ENCODE results near the gene KCNG1.

DNA sequence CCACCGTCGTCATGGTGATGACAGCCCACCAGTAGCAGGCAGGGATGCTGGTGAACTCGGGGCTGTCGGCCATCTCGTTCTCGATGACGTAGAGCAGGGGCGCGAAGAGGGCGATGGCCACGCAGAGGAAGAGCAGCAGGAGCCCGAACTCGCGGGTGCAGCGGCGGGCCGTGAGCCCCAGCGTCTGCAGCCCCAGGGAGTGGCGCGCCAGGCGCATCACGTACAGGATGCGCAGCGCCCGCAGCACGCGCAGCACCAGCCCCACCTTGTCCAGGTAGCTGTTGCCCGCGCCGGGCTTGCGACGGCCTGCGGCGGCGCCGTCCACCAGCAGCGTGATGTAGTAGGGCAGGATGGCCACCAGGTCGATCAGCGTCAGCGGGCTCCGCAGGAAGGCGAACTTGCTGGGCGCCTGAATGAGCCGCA is 18.6 kb downstream of the KCNG1 start:
- TF ChIP-seq EP300 (IDR thresholded peaks at IDR 0.05) (no peak), POLR2A (IDR thresholded peaks at IDR 0.05) (no peak)
- TF ChIP-seq, protein P1, sequence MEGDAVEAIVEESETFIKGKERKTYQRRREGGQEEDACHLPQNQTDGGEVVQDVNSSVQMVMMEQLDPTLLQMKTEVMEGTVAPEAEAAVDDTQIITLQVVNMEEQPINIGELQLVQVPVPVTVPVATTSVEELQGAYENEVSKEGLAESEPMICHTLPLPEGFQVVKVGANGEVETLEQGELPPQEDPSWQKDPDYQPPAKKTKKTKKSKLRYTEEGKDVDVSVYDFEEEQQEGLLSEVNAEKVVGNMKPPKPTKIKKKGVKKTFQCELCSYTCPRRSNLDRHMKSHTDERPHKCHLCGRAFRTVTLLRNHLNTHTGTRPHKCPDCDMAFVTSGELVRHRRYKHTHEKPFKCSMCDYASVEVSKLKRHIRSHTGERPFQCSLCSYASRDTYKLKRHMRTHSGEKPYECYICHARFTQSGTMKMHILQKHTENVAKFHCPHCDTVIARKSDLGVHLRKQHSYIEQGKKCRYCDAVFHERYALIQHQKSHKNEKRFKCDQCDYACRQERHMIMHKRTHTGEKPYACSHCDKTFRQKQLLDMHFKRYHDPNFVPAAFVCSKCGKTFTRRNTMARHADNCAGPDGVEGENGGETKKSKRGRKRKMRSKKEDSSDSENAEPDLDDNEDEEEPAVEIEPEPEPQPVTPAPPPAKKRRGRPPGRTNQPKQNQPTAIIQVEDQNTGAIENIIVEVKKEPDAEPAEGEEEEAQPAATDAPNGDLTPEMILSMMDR (IDR thresholded peaks at IDR 0.05) = no peak

Data from tibial nerve (tissue), 4 donors.